T1000 (cell line): ENCODE results near the gene PRAME.
"Not testable (repeated sequence)": the region's sequence is repeated elsewhere in the genome, so short reads cannot be mapped to it uniquely, and the experiment has no call there.

ENCODE experiments used
- DNase-seq: peaks from one replicate; lab custom pipeline; 2025; ENCODE audit warnings: mixed read lengths; lab: John Stamatoyannopoulos, UW

The PRAME gene

GRCh38 chr22:22550789-22551434 is 8.2 kb downstream of the PRAME start:
- DNase-seq = no peak

DNA sequence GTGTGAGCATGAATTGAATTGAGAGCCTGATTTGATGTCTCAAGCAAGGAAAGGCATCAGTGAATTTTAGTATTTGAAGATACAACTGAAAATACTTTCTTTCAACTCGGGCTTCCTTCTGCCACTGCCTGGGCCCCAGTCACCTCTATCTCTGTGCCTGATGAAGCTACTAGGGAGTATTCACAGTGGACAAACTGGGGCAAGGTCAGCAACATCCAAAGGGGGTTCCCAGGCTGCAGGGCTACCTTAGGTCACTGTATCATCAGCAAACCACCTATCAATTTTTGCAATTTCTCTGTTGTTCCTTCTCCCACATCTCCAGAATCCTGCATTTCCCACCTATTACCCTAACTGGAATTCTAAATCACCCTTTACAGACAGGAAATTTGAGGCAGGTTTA is 10.2 kb downstream of the PRAME start:
- no peak for DNase-seq

DNA sequence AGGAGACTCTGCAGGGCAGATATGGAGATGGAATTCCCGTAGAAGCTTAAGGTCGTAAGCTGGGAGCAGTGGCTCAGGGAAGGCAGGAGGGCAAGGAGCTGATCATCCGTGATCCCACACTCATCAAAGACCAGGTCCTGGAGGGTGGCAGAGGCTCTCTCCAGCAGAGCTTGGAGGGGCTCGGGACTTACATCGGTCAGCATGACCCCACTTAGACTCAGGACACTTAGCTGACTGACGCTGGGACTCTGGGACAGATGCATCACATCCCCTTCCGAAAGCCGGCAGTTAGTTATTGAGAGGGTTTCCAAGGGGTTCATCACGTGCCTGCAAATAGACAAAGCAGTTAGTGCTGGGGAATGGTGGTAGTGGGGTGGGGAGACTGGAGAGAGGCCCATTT is 10.7 kb downstream of the PRAME start:
- no peak for DNase-seq

DNA sequence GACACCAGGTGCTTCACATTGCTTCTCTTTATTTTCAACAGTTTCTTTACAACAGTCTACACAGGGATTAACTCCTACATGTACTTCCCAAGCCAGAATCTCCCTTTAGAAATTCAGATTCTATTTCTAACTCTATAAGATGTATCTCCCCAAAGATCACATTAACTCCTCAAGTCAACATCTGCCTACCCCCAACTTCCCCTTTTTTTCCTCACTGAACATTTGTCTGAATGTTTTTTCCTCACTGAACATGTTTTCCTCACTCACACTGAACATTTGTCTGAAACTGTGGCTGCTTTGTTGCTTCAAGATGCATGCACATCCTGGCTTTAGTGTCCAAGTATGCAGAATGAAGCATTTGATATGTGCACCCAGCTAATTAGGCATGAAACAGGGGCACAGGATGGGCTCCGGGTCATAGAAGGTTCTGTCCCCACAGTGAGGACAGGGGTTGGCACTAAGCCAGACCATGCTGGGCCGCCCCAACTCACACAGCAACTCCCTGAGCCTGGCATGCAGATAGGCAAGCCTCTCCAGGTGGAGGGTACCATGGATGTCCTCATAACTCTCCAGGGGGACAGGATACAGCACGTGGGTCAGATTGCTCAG is 11.3 kb downstream of the PRAME start:
- no peak for DNase-seq

GRCh38 chr22:22547226-22547625 is 11.8 kb downstream of the PRAME start:
- DNase-seq = no peak

DNA sequence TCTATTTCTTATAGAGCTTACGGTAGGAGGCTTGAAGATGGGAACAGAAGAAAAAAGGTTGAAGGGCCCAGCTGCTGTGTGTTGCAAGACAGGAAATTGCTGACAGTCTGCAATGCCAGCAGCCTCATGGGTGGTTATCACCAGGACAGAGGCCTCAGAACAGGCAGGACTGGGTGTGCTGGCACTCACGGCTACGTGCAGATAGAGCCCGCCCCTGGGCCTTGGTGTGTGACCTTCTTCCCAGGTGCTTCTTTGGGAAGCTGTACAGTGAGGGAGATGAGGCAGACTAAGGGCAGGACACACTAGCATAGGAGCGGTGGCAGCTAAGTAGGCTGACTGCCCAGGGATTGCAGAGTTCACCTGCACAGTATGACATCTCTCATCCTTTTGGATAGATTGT is 12.6 kb downstream of the PRAME start:
- no peak for DNase-seq

DNA sequence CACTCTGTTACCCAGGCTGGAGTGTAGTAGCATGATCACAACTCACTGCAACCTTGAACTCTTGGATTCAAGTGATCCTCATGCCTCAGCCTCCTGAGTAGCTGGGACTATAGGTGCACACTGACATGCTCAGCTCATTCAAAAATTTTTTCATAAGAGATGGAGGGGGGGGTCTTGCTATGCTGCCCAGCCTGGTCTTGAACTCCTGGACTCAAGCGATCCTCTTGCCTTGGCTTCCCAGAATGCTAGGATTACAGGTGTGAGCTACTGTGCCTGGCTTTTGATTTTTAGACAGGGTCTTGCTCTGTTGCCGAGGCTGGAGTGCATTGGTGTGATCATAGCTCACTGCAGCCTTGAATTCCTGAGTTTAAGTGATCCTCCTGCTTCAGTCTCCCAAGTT is 14.0 kb downstream of the PRAME start:
- no peak for DNase-seq

DNA sequence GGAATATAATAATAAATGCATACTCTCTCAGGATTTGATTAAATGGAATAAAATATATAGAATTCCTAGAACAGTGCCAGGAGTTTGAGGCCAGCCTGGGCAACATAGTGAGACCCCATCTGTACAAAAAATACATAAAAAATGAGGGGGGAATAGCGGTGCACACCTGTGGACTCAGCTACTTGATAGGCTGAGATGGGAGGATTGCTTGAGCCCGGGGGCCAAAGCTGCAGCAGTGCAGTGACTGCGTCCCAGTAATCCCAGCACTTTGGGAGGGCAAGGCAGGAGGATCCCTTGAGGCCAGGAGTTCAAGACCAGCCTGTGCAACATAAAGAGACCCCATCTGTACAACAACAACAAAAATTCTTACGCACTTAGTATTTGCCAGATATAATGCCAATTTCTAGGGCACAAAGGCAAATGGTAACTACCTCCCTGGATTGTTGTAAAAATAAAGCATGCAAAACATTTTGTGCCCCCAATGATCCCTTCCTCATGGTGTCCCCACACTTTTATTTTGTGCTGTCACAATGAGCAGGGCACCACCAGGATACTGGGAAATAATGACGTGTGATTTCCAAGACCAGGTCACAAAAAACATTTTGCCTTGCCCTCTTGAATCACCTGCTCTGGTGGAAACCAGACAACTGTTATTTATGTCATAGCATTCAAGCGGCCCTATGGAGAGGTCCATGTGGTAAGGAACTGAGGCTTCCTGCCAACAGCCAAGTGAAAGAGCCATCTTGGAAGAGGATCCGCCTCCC is 20.7 kb downstream of the PRAME start:
- no peak for DNase-seq

- no peak for DNase-seq
Measured at GRCh38 chr22:22536916-22537315, 22.1 kb downstream of the PRAME start.

DNA sequence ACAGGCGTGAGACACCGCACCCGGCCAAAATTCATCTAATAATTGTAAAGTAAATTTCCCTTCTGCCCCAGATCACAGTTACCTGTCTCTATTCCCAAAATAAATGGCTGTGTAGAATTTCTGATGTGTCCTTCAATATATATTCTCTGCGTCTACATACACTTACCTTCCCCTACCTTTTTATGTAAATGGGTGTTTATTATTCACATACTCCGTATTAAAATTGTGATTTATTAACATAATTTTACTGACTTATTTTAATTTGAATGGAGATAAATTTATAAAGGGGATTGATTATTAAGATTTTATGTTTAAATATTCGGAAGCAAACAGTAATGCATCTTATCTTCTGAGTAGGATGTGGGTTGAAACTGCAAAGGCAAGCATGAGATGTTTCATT is 22.6 kb downstream of the PRAME start:
- DNase-seq = no peak

DNA sequence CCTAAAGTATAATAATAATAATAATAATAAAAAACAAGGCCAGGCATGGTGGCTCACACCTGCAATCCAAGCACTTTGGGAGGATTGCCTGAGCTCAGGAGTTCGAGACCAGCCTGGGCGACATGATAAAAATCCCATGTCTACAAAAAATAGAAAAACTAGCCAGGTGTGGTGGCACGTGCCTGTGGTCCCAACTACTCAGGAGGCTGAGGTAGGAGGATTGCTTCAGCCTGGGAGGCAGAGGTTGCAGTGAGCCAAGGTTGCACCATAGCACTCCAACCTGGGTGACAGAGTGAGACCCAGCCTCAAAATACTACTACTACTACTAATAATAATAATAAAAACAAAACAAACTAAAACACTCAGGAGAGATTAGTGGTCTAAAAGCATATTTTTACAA is 23.4 kb downstream of the PRAME start:
- DNase-seq = no peak

DNA sequence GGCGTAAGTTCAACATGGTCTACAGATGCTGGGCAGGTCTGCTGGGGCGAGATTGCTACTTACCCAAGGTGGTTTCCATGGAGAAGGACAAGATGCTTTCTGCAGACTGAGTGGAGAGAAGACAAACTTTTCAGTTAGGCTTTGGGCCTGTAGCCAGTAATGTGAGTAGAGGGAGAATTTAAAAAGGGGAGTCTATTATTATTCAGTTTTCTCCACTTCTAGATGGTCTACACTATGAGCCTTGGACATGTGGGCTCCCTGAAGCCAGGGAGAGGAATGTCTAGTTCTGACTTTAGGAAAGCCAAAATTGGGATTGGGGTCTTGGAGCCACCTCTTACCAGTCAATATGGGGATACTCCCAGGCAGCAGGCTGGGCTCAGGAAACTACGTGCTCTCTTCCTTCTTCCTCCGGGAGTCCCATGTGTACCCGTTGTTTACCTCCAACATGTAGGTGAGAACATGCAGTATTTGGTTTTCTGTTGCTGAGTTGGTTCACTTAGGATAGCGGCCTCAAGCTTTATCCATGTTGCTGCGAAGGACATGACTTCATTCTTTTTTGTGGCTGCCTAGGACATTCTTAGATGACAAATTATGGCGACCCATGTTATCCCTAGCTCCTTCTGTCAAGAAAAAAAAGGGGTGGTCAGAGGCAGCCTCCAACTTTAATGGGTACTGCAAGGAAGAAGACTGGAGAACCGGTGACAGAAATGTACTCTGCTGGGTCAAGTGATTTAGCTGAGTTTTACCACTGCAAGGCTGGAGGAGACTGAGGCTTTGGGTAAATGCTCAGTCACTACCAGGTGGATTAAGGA is 24.3 kb downstream of the PRAME start:
- DNase-seq = no peak

GRCh38 chr22:22533863-22534262 is 25.2 kb downstream of the PRAME start:
- DNase-seq = no peak

- no peak for DNase-seq
Measured at GRCh38 chr22:22533417-22533816, 25.6 kb downstream of the PRAME start.

- not testable (repeated sequence) for DNase-seq
Measured at GRCh38 chr22:22532547-22533071, 26.5 kb downstream of the PRAME start.

DNA sequence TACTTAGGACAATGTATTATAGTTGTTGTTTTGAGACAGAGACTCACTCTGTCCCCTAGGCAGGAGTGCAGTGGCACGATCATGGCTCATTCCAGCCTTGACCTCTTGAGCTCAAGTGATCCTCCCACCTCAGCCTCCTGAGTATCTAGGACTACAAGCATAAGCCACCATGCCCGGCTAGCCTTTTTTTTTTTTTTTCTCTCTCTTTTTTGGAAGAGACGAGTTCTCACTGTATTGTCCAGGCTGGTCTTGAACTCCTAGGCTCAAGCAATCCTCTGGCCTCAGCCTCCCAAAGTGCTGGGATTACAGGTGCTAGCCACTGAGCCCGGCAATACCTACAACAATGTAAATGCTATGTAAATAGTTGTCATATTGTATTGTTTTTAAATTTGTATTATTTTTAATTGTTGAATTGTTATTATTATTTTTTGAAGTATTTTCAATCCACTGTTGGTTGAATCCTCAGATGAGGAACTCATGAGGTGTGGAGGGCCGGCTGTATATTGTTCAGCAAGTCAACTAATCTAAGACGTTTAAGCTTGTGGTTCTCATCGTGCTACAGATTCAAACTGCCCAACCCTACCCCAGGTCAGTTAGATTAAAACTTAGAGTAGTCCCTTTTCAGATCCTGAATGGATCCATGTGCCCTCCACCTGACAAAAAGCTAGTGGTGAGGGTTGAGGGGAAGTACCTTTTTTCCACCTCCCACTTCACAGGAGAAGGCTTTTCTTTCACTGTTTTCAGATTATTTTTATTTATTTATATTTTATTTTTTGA is 27.1 kb downstream of the PRAME start:
- no peak for DNase-seq

- no peak for DNase-seq
Measured at GRCh38 chr22:22528780-22529179, 30.3 kb downstream of the PRAME start.

- DNase-seq = no peak
Measured at GRCh38 chr22:22527312-22527711, 31.8 kb downstream of the PRAME start.

DNA sequence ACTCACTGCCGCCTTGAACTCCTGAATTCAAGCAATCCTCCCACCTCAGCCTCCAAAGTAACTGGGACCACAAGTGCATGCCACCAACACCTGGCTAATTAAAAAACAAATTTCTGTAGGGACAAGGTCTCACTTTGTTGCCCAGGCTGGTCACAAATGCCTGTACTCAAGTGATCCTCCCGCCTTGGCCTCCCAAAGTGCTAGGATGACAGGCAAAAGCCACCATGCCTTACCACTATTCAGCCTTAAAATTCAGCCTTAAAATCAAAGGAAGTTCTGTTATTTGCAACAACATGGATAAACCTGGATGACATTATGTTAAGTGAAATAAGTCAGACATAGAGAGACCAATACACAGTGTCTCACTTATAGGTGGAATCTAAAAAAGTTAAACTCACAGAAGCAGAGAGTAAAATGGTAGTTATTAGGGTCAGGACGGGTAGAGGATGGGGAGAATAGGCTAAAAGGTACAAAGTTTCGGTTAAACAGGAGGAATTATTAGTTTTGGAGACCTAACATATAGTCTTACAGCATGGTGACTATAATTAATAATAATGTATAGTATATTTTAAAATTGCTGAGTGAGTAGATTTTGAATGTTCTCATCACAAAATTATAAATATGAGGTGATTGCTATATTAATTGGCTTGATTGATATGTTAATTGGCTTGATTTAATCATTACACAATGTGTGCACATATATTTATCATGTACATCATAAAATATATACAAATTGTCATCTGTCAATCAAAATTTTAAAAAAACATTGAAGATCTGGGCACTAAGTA is 32.7 kb downstream of the PRAME start:
- DNase-seq = no peak

- DNase-seq = no peak
Measured at GRCh38 chr22:22523494-22523893, 35.6 kb downstream of the PRAME start.

DNA sequence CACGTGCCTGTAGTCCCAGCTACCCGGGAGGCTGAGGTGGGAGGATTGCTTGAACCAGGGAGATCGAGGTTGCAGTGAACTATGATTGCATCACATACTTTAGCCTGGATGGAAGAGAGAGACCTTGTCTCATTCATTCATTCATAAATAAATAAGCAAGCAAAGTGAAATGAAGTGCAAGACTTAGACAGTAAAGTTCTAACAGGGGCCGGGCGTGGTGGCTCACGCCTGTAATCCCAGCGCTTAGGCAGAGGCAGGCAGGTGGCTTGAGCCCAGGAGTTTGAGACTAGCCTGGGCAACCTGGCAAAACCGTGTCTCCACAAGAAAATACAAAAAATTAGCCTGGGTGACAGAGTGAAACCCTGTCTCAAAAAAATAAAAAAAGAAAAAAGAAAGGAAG is 37.4 kb downstream of the PRAME start:
- DNase-seq = no peak
